ENCODE results near the gene PIGX.

PIGX gene

DNA sequence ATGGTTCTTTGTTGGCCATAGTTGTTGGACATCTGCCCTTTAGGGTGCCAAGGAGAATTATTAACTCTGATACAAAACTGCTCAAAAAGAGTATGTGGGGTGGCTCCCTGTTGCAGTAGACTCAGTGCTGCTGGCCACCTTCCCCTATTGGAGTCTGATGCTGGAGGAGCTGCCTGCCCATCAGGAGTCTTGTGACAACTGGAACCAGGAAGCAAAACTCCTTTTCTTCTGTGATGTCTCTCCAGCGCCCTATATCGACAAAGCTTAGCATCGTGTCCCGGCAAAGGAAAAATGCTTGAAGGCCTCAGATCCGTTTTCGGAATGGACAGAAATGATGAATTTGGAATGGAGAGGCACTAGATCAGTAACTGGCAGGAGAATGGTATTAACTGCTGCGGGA is 51.0 kb downstream of the PIGX start:
- Histone ChIP-seq H3K27ac (ENCODE audit: low read depth, low read length) (no peak overlapping the region), H3K9me3 (ENCODE audit: control insufficient read depth, insufficient read depth, low read length) (peaks cover 4% of the 10 kb centered on the region), H3K9ac (ENCODE audit: low read depth, low read length) (no peak overlapping the region)

GRCh38 chr3:196765454-196765853 is 53.3 kb downstream of the PIGX start:
- peaks cover 9% of the 10 kb centered on the region; the same call in 1 of the 2 replicates for H3K36me3 ChIP-seq (ENCODE audit: control insufficient read depth, insufficient read depth, low read length)
- H3K27me3 ChIP-seq (ENCODE audit: control insufficient read depth, insufficient read depth, low read length) = no peaks in the 10 kb centered on the region
- H3K9ac ChIP-seq (ENCODE audit: low read depth, low read length) = no peak overlapping the region
- peaks cover 4% of the 10 kb centered on the region for H3K9me3 ChIP-seq (ENCODE audit: control insufficient read depth, insufficient read depth, low read length)
- no peaks in the 10 kb centered on the region for H3K4me1 ChIP-seq (ENCODE audit: control insufficient read depth, insufficient read depth, low read length)
- H3K4me3 ChIP-seq (ENCODE audit: low read depth, low read length) = no peak overlapping the region
- no peak overlapping the region for H3K27ac ChIP-seq (ENCODE audit: low read depth, low read length)

More for the DNA sequence above, 51.0 kb downstream of the PIGX start:
- Histone ChIP-seq H3K4me3 (ENCODE audit: low read depth, low read length) (no peak overlapping the region), H3K36me3 (ENCODE audit: control insufficient read depth, insufficient read depth, low read length) (peaks cover 14% of the 10 kb centered on the region), H3K4me1 (ENCODE audit: control insufficient read depth, insufficient read depth, low read length) (no peaks in the 10 kb centered on the region), H3K27me3 (ENCODE audit: control insufficient read depth, insufficient read depth, low read length) (no peaks in the 10 kb centered on the region)

DNA sequence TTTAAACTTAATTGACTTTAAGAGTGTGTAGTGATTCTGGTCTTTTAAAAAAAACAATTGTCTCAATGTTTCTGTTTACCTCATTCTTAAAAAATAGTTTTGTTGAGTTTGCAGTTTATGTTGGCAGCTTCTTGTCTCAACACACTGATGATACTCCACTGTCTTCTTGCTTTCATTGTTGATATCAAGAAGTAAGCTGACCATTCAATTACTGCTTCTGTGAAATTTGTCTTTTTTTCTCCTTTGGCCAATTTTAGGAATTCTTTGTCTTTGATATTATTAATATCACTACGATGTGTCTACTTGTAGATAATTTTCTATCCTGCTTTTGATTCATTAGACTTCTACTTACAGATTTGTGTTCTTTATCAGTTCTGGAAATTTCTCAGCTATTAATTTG is 58.9 kb downstream of the PIGX start:
- Histone ChIP-seq H3K9me3 (ENCODE audit: control insufficient read depth, insufficient read depth, low read length) (no peaks in the 10 kb centered on the region), H3K4me3 (ENCODE audit: low read depth, low read length) (no peak overlapping the region), H3K27ac (ENCODE audit: low read depth, low read length) (no peak overlapping the region), H3K4me1 (ENCODE audit: control insufficient read depth, insufficient read depth, low read length) (peaks cover 18% of the 10 kb centered on the region), H3K9ac (ENCODE audit: low read depth, low read length) (no peak overlapping the region), H3K36me3 (ENCODE audit: control insufficient read depth, insufficient read depth, low read length) (0 out of 2 replicates have a peak, but pooled peaks cover 3% of the 10 kb centered on the region), H3K27me3 (ENCODE audit: control insufficient read depth, insufficient read depth, low read length) (no peaks in the 10 kb centered on the region)

- H3K9ac ChIP-seq (ENCODE audit: low read depth, low read length) = no peak overlapping the region
These were observed 59.9 kb downstream of the PIGX start for GRCh38 chr3:196772102-196772501.

DNA sequence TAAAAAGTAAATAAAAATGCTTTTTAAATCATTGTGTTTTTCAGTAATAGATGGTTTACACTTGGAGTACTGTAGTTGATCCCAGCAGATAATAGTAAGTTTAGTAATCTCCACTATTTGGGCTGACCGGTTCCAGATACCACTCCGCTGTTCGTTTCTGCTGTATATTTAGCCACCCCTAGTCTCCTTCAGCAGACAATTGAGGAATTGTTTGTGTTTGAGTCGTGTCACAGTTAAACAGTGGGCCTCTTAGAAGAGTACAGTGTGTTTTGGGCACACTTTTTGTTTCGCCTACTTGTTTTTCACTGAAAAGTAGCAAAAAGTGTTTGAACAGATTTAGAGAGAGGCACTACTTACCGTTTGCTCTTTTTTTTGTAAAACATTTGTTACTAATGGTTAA is 60.7 kb downstream of the PIGX start:
- Histone ChIP-seq H3K4me1 (ENCODE audit: control insufficient read depth, insufficient read depth, low read length) (peaks cover 18% of the 10 kb centered on the region), H3K27me3 (ENCODE audit: control insufficient read depth, insufficient read depth, low read length) (no peaks in the 10 kb centered on the region), H3K36me3 (ENCODE audit: control insufficient read depth, insufficient read depth, low read length) (peaks cover 5% of the 10 kb centered on the region), H3K9me3 (ENCODE audit: control insufficient read depth, insufficient read depth, low read length) (no peaks in the 10 kb centered on the region), H3K9ac (ENCODE audit: low read depth, low read length) (no peak overlapping the region), H3K4me3 (ENCODE audit: low read depth, low read length) (no peak overlapping the region), H3K27ac (ENCODE audit: low read depth, low read length) (no peak overlapping the region)

More at GRCh38 chr3:196772102-196772501, 59.9 kb downstream of the PIGX start:
- Histone ChIP-seq H3K27me3 (ENCODE audit: control insufficient read depth, insufficient read depth, low read length) (no peaks in the 10 kb centered on the region), H3K9me3 (ENCODE audit: control insufficient read depth, insufficient read depth, low read length) (no peaks in the 10 kb centered on the region), H3K4me3 (ENCODE audit: low read depth, low read length) (no peak overlapping the region), H3K27ac (ENCODE audit: low read depth, low read length) (no peak overlapping the region), H3K4me1 (ENCODE audit: control insufficient read depth, insufficient read depth, low read length) (peaks cover 18% of the 10 kb centered on the region), H3K36me3 (ENCODE audit: control insufficient read depth, insufficient read depth, low read length) (no peaks in the 10 kb centered on the region)

DNA sequence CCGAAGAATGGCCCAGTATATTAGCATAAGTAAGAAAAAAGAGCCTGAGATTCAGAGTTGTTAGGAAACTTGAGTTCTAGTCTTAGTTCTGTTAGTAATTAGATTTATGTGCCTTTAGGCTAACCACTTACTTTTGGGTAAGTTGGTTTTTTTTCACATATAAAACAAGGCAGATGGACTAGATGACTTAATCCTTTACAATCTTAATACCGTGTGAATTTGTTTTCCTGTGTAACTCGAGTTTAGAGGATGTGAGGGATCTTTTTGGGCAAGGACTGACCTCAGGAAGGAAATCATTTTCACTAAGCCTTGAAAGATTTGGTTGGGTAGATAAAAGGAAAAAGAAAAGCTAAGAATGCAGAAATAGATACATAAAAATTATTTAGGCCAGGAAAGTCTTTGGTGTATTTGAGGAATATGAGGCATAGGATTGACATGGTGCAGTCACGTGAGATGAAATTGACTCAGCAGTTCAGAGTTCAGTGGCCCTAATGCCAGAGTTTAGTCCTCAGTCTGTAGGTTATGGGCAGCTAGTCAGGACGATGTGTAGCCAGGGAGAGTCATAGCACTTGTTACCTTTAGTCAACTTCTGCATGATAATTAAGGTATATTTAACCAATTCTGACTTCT is 62.1 kb downstream of the PIGX start:
- H3K36me3 ChIP-seq (ENCODE audit: control insufficient read depth, insufficient read depth, low read length) = peaks cover 7% of the 10 kb centered on the region
- H3K27ac ChIP-seq (ENCODE audit: low read depth, low read length) = peak overlapping the region; percentile 24
- no peak overlapping the region for H3K4me3 ChIP-seq (ENCODE audit: low read depth, low read length)
- H3K9me3 ChIP-seq (ENCODE audit: control insufficient read depth, insufficient read depth, low read length) = peaks cover 4% of the 10 kb centered on the region; the same call in 1 of the 2 replicates
- peaks cover 18% of the 10 kb centered on the region for H3K4me1 ChIP-seq (ENCODE audit: control insufficient read depth, insufficient read depth, low read length)
- no peak overlapping the region for H3K9ac ChIP-seq (ENCODE audit: low read depth, low read length)
- no peaks in the 10 kb centered on the region for H3K27me3 ChIP-seq (ENCODE audit: control insufficient read depth, insufficient read depth, low read length)

DNA sequence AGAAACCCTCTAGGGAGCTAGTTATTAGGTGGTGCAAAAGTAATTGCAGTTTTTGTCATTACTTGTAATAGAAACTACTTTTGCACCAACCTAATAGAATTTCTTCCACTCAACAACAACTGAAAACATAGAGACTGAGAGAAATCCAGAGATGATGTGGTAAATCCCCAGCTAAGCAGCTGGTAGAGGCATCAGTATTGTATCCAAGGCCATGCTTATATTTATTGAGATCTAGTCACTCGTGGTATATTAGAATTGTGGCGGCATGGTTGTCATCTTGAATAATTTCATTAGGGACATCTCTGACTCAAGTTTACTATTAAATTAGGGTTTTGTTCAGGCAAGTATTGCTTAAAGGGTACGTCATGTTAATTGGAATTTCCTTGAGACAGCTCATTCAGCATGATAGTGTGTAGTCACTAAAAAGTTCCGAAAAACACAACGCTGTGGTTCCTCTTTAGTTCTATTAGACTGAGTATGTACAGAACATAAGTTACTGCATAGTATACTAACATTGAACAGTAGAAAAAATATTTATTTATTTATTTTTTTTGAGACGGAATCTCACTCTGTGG is 62.8 kb downstream of the PIGX start:
- Histone ChIP-seq H3K27ac (ENCODE audit: low read depth, low read length) (peak overlapping the region; percentile 24), H3K27me3 (ENCODE audit: control insufficient read depth, insufficient read depth, low read length) (no peaks in the 10 kb centered on the region), H3K36me3 (ENCODE audit: control insufficient read depth, insufficient read depth, low read length) (peaks cover 8% of the 10 kb centered on the region), H3K9me3 (ENCODE audit: control insufficient read depth, insufficient read depth, low read length) (peaks cover 9% of the 10 kb centered on the region), H3K4me1 (ENCODE audit: control insufficient read depth, insufficient read depth, low read length) (peaks cover 18% of the 10 kb centered on the region), H3K9ac (ENCODE audit: low read depth, low read length) (no peak overlapping the region), H3K4me3 (ENCODE audit: low read depth, low read length) (no peak overlapping the region)

- no peak overlapping the region for H3K27ac ChIP-seq (ENCODE audit: low read depth, low read length)
- no peak overlapping the region for H3K9ac ChIP-seq (ENCODE audit: low read depth, low read length)
- H3K4me3 ChIP-seq (ENCODE audit: low read depth, low read length) = no peak overlapping the region
- peaks cover 11% of the 10 kb centered on the region for H3K9me3 ChIP-seq (ENCODE audit: control insufficient read depth, insufficient read depth, low read length)
- H3K36me3 ChIP-seq (ENCODE audit: control insufficient read depth, insufficient read depth, low read length) = peaks cover 11% of the 10 kb centered on the region
- no peaks in the 10 kb centered on the region for H3K27me3 ChIP-seq (ENCODE audit: control insufficient read depth, insufficient read depth, low read length)
- peaks cover 18% of the 10 kb centered on the region for H3K4me1 ChIP-seq (ENCODE audit: control insufficient read depth, insufficient read depth, low read length)
These were observed 63.8 kb downstream of the PIGX start for GRCh38 chr3:196775938-196776337.

- H3K27me3 ChIP-seq (ENCODE audit: control insufficient read depth, insufficient read depth, low read length) = no peaks in the 10 kb centered on the region
- peaks cover 8% of the 10 kb centered on the region for H3K4me1 ChIP-seq (ENCODE audit: control insufficient read depth, insufficient read depth, low read length)
- no peak overlapping the region for H3K9ac ChIP-seq (ENCODE audit: low read depth, low read length)
- peaks cover 11% of the 10 kb centered on the region for H3K9me3 ChIP-seq (ENCODE audit: control insufficient read depth, insufficient read depth, low read length)
- H3K27ac ChIP-seq (ENCODE audit: low read depth, low read length) = no peak overlapping the region
- peaks cover 19% of the 10 kb centered on the region for H3K36me3 ChIP-seq (ENCODE audit: control insufficient read depth, insufficient read depth, low read length)
- H3K4me3 ChIP-seq (ENCODE audit: low read depth, low read length) = no peak overlapping the region
These were observed 65.7 kb downstream of the PIGX start for GRCh38 chr3:196777836-196778235.

DNA sequence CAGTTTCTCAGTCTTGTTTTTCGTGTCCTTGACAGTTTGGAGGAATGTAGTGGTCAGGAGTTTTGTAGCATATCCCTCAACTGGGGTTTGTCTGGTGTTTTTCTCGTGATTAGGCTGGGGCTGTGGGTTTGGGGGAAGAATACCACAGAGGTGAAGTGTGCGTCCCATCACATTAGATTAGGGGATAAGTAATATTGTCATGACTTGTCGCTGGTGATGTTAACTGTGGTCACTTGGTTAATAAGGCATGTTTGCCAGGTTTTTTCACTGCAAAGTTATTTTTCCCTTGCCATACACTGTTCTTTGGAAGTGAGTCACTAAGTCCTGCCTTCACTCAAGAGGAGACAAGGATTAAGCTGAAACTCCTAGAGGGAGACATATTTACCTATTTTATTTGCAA is 66.6 kb downstream of the PIGX start:
- H3K36me3 ChIP-seq (ENCODE audit: control insufficient read depth, insufficient read depth, low read length) = peaks cover 29% of the 10 kb centered on the region
- H3K4me3 ChIP-seq (ENCODE audit: low read depth, low read length) = no peak overlapping the region
- no peak overlapping the region for H3K27ac ChIP-seq (ENCODE audit: low read depth, low read length)
- H3K27me3 ChIP-seq (ENCODE audit: control insufficient read depth, insufficient read depth, low read length) = no peaks in the 10 kb centered on the region
- H3K4me1 ChIP-seq (ENCODE audit: control insufficient read depth, insufficient read depth, low read length) = peaks cover 7% of the 10 kb centered on the region
- peaks cover 12% of the 10 kb centered on the region for H3K9me3 ChIP-seq (ENCODE audit: control insufficient read depth, insufficient read depth, low read length)
- no peak overlapping the region for H3K9ac ChIP-seq (ENCODE audit: low read depth, low read length)

DNA sequence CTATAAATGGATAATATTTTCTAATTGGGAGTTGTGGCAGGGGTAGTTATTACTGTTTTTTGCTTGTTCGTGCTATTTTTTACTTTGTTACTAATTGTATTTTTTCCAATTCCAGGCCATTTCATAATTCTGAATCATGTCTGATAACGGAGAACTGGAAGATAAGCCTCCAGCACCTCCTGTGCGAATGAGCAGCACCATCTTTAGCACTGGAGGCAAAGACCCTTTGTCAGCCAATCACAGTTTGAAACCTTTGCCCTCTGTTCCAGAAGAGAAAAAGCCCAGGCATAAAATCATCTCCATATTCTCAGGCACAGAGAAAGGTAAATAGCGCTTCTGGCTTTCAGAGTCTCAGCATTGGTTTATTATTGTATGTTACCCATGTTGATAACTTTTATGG is 70.3 kb downstream of the PIGX start:
- H3K9me3 ChIP-seq (ENCODE audit: control insufficient read depth, insufficient read depth, low read length) = peaks cover 14% of the 10 kb centered on the region
- no peak overlapping the region for H3K9ac ChIP-seq (ENCODE audit: low read depth, low read length)
- no peaks in the 10 kb centered on the region for H3K27me3 ChIP-seq (ENCODE audit: control insufficient read depth, insufficient read depth, low read length)
- no peak overlapping the region for H3K4me3 ChIP-seq (ENCODE audit: low read depth, low read length)
- H3K36me3 ChIP-seq (ENCODE audit: control insufficient read depth, insufficient read depth, low read length) = peaks cover 42% of the 10 kb centered on the region
- H3K27ac ChIP-seq (ENCODE audit: low read depth, low read length) = no peak overlapping the region
- H3K4me1 ChIP-seq (ENCODE audit: control insufficient read depth, insufficient read depth, low read length) = peaks cover 4% of the 10 kb centered on the region
